K562 (cell line): ENCODE measurements around the gene POLR2L. TPM values are rescaled to one million over a fixed set of nuclear protein-coding genes. Genes with fewer than 3 reads are reported as not detected.

ENCODE experiments used
- AFF1 ChIP-seq, 2 experiments: fragments of 450-650 bp; IDR thresholded peaks; 2 replicates each; pipeline ENCODE4 v1.6.1; 2018; ENCODE audit warnings: mild to moderate bottlenecking in 2 of 2, low read depth in 1 of 2; ENCODE audit not compliant: partially characterized antibody in 2 of 2
- ARID3A ChIP-seq: IDR thresholded peaks from 2 replicates; pipeline ENCODE4 v1.6.1; 2012; ENCODE audit warnings: low read depth, low read length, improper control_type of control experiment, borderline replicate concordance
- CBX5 ChIP-seq: IDR thresholded peaks from 2 replicates; pipeline ENCODE4 v1.6.1; 2014; ENCODE audit warnings: low read depth, borderline replicate concordance
- CCNT2 ChIP-seq: IDR thresholded peaks from 2 replicates; pipeline ENCODE4 v1.6.1; 2011; ENCODE audit warnings: borderline replicate concordance, low read depth, mild to moderate bottlenecking, moderate library complexity, mixed read lengths, low read length; ENCODE audit not compliant: insufficient read length; ENCODE audit errors: extremely low read depth
- CGGBP1 ChIP-seq: fragments of 250-450 bp; sonication (Bioruptor Pico); IDR thresholded peaks from 2 replicates; pipeline ENCODE4 v1.9.0; 2021; ENCODE audit warnings: mild to moderate bottlenecking
- DIDO1 ChIP-seq: fragments of 450-650 bp; IDR thresholded peaks from 2 replicates; pipeline ENCODE4 v1.6.1; 2016; ENCODE audit warnings: low read depth, missing biosample characterization, missing genetic modification characterization
- EHMT2 ChIP-seq: fragments of 450-650 bp; IDR thresholded peaks from 2 replicates; pipeline ENCODE4 v1.6.1; 2018; ENCODE audit warnings: antibody characterized with exemption
- FOXJ2 ChIP-seq: fragments of 200-800 bp; sonication (Bioruptor generic); IDR thresholded peaks from 2 replicates; pipeline ENCODE4 v1.6.1; 2016; ENCODE audit warnings: missing genetic modification characterization, missing compliant biosample characterization
- ID3 ChIP-seq, 2 experiments: fragments of 250-450 bp in 1 of 2; fragments of 450-650 bp in 1 of 2; sonication (Bioruptor Pico) in 1 of 2; IDR thresholded peaks; 2 replicates each; pipeline versions ENCODE4 v1.6.1 to v1.8.0; 2016 to 2021; ENCODE audit warnings: mild to moderate bottlenecking in 2 of 2, moderate library complexity in 2 of 2, missing compliant biosample characterization in 1 of 2, missing genetic modification characterization in 1 of 2
- KDM2B ChIP-seq: fragments of 250-450 bp; sonication (Bioruptor Pico); IDR thresholded peaks from 2 replicates; pipeline ENCODE4 v1.8.0; 2021; ENCODE audit warnings: mild to moderate bottlenecking, moderate library complexity
- NR2C1 ChIP-seq, 2 experiments: fragments of 450-650 bp; IDR thresholded peaks; 2 replicates each; pipeline ENCODE4 v1.6.1; 2017; ENCODE audit warnings: mild to moderate bottlenecking in 2 of 2, antibody characterized with exemption in 1 of 2, inconsistent platforms in 1 of 2, missing compliant biosample characterization in 1 of 2, missing genetic modification characterization in 1 of 2
- NR3C1 ChIP-seq: sonication (generic); formaldehyde crosslinking; IDR thresholded peaks from 2 replicates; pipeline ENCODE4 v1.8.1; 2022; ENCODE audit warnings: missing genetic modification reagents
- POLR2H ChIP-seq: IDR thresholded peaks from 2 replicates; pipeline ENCODE4 v1.6.1; 2016; ENCODE audit warnings: missing genetic modification characterization, low read depth, mild to moderate bottlenecking, control low read depth, missing compliant biosample characterization, moderate library complexity
- PYGO2 ChIP-seq: fragments of 450-650 bp; IDR thresholded peaks from 2 replicates; pipeline ENCODE4 v1.6.1; 2016; ENCODE audit warnings: mild to moderate bottlenecking, missing genetic modification characterization, moderate library complexity, missing compliant biosample characterization
- SIX5 ChIP-seq, 2 experiments: IDR thresholded peaks; 2 replicates each; pipeline ENCODE4 v1.6.1; 2011; ENCODE audit warnings: low read length in 2 of 2, borderline replicate concordance in 1 of 2, low read depth in 1 of 2, mild to moderate bottlenecking in 1 of 2, moderate library complexity in 1 of 2; ENCODE audit not compliant: insufficient read depth in 1 of 2
- SNRNP70 ChIP-seq: fragments of 200-400 bp; formaldehyde crosslinking; optimal IDR thresholded peaks from 2 replicates; pipeline ENCODE3; 2017; ENCODE audit warnings: low read depth, low read length
- ZBTB1 ChIP-seq: sonication (generic); formaldehyde crosslinking; IDR thresholded peaks from 2 replicates; pipeline ENCODE4 v1.8.1; 2023; ENCODE audit warnings: missing genetic modification reagents, low read depth, mild to moderate bottlenecking, borderline replicate concordance
- ZNF77 ChIP-seq: fragments of 250-450 bp; sonication (Bioruptor Pico); IDR thresholded peaks from 2 replicates; pipeline ENCODE4 v1.5.0; 2020
- ZZZ3 ChIP-seq: fragments of 450-650 bp; IDR thresholded peaks from 2 replicates; pipeline ENCODE4 v1.6.1; 2016; ENCODE audit warnings: antibody characterized with exemption, mild to moderate bottlenecking, moderate library complexity
- polyA plus RNA-seq, 8 experiments: library from polyadenylated mRNA; depleted of rRNA in 4 of 8; stranded (reverse) in 5 of 8; unstranded in 3 of 8; fragments of >200 nt; fragmentation: Nextera tagmentation in 2 of 8; fragmentation: Illumina TruSeq in 1 of 8; extraction: Ambion mirVana in 2 of 8; extraction: Trizol in 1 of 8; gene quantifications; 2 replicates each; pipeline versions ENCODE4 v1.2.1 to v1.2.3, GENCODE V29; 2011 to 2014; ENCODE audit warnings: inconsistent platforms in 1 of 8, missing spikeins in 1 of 8
- total RNA-seq, 7 experiments: library from RNA; depleted of rRNA in 6 of 7; stranded (reverse); fragments of >200 nt in 6 of 7; fragmentation: Illumina TruSeq in 2 of 7; extraction: Trizol in 2 of 7; gene quantifications; 2 replicates each; pipeline versions ENCODE4 v1.2.1 to v1.2.3, GENCODE V29; 2011 to 2021; ENCODE audit warnings: low replicate concordance in 1 of 7
- TF ChIP-seq, protein P1 (sequence below): fragments of 250-450 bp; sonication (Bioruptor Pico); IDR thresholded peaks from 2 replicates; pipeline ENCODE4 v1.8.0; 2021; ENCODE audit warnings: moderate library complexity, mild to moderate bottlenecking, inconsistent platforms

Gene POLR2L
- total and polyA plus RNA-seq, 9 of the 15 experiments (the other 6 are each of a cell fraction or from before 2014, with no cell fraction given), result 38.3 to 688 (median 108) TPM

- TF ChIP-seq, protein P1, sequence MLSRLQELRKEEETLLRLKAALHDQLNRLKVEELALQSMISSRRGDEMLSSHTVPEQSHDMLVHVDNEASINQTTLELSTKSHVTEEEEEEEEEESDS (CRISPR knock-in tag), result no peak
- TF ChIP-seq ZBTB1 (CRISPR knock-in tag), result no peak
- TF ChIP-seq AFF1 (IDR thresholded peaks at IDR 0.05; ENCODE audit: low read depth in 1 of 2, partially characterized antibody in 2 of 2), result no peak
- TF ChIP-seq PYGO2, result no peak
- TF ChIP-seq FOXJ2 (tag), result no peak
- TF ChIP-seq KDM2B (CRISPR knock-in tag), result no peak; the same call in 1 of the 2 replicates
- TF ChIP-seq SNRNP70, result no peak
- peak; percentile 47 for TF ChIP-seq CCNT2
- no peak for TF ChIP-seq ZZZ3
- no peak for TF ChIP-seq POLR2H
- no peak for TF ChIP-seq DIDO1 (tag)
- TF ChIP-seq NR3C1 (CRISPR knock-in tag), result no peak
- TF ChIP-seq ID3 (CRISPR knock-in tag; IDR thresholded peaks at IDR 0.05), result no peak
- no peak for TF ChIP-seq ID3 (tag; IDR thresholded peaks at IDR 0.05)
- TF ChIP-seq SIX5 (IDR thresholded peaks at IDR 0.05; ENCODE audit: borderline replicate concordance in 1 of 2, insufficient read depth in 1 of 2, low read depth in 1 of 2, low read length in 2 of 2), result no peak
- no peak for TF ChIP-seq CGGBP1 (CRISPR knock-in tag)
- no peak for TF ChIP-seq CBX5
- no peak for TF ChIP-seq ZNF77 (CRISPR knock-in tag)
- TF ChIP-seq EHMT2, result no peak
- TF ChIP-seq ARID3A, result no peak
- TF ChIP-seq NR2C1 (IDR thresholded peaks at IDR 0.05), result no peak
- TF ChIP-seq NR2C1 (tag; IDR thresholded peaks at IDR 0.05), result no peak
Observed at GRCh38 chr11:827146-827896, 15.0 kb downstream of the POLR2L start (continued).
